Measurements from ENCODE around the gene BABAM2. TPM values are rescaled to one million over a fixed set of nuclear protein-coding genes. Genes with fewer than 3 reads are reported as not detected.
"Not testable (repeated sequence)": the region's sequence is repeated elsewhere in the genome, so short reads cannot be mapped to it uniquely, and the experiment has no call there.

BABAM2 gene
- total RNA-seq, 1 donor from 2014 or later: 35.3 TPM

DNA sequence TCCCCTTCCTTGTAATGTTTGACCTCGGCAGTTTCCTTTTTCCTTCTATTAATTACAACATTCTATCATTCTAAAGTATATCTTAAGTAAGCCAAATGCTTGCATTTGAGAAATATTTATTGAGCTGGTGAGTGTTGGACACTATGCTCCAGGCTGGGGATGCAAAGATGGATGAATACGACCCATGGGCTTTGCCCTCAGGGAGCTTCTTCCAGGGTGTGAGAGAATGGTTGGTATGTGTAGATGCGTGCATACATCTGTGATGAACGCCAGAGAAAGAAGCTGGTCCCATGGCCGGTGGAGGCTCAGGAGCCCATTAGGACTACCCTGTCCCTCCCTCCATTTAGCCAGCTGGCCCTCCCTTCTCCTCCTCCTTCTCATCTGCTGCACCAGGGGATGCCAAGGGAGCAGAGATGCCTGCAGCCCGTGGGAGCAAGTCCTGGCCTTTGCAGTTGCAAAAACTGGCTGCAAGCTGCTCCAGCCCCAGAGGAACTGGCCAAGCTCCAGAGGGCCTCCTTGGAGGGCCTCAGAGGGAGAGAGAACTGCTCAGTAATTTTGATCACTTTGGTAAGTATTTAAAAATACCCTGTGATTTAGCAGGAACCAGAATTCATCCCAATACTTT, 436.5 kb downstream of the BABAM2 start:
- TF ChIP-seq, protein P1, sequence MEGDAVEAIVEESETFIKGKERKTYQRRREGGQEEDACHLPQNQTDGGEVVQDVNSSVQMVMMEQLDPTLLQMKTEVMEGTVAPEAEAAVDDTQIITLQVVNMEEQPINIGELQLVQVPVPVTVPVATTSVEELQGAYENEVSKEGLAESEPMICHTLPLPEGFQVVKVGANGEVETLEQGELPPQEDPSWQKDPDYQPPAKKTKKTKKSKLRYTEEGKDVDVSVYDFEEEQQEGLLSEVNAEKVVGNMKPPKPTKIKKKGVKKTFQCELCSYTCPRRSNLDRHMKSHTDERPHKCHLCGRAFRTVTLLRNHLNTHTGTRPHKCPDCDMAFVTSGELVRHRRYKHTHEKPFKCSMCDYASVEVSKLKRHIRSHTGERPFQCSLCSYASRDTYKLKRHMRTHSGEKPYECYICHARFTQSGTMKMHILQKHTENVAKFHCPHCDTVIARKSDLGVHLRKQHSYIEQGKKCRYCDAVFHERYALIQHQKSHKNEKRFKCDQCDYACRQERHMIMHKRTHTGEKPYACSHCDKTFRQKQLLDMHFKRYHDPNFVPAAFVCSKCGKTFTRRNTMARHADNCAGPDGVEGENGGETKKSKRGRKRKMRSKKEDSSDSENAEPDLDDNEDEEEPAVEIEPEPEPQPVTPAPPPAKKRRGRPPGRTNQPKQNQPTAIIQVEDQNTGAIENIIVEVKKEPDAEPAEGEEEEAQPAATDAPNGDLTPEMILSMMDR (IDR thresholded peaks at IDR 0.05; ENCODE audit: insufficient read depth, low read length, poor library complexity, severe bottlenecking): no peak
- Histone ChIP-seq H3K4me3 (ENCODE audit: low read depth, low read length) (no peak overlapping the region), H3K27me3 (ENCODE audit: control insufficient read depth, insufficient read depth, low read length) (no peaks in the 10 kb centered on the region), H3K36me3 (ENCODE audit: control insufficient read depth, insufficient read depth, low read length) (no peaks in the 10 kb centered on the region)
- DNase-seq (ENCODE audit: low read depth): no peak

DNA sequence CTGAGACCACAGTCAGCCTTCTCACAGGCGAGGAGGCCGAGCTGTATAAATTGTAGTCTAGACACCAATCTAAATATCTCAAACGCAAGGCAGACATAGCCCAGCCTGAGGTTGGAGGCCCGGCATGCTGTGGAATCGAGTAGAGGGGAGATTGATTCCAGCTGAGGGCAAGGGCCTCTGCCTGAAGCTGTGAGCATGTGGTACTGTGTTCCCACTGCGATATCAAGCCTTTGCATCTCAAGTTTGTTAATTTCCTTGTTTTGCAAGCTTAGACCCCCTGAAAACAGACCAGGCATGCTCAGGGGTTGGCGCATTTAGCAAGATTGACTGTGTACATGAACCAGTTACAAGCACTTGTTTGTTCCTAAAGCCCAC, 437.0 kb downstream of the BABAM2 start:
- Histone ChIP-seq H3K27me3 (ENCODE audit: control insufficient read depth, insufficient read depth, low read length) (no peaks in the 10 kb centered on the region), H3K4me3 (ENCODE audit: low read depth, low read length) (no peak overlapping the region), H3K36me3 (ENCODE audit: control insufficient read depth, insufficient read depth, low read length) (no peaks in the 10 kb centered on the region)
- DNase-seq (ENCODE audit: low read depth): no peak
- TF ChIP-seq, protein P1 (IDR thresholded peaks at IDR 0.05; ENCODE audit: insufficient read depth, low read length, poor library complexity, severe bottlenecking): no peak

- DNase-seq (ENCODE audit: low read depth): no peak
- H3K4me3 ChIP-seq (ENCODE audit: low read depth, low read length): no peak overlapping the region
- H3K27me3 ChIP-seq (ENCODE audit: control insufficient read depth, insufficient read depth, low read length): no peaks in the 10 kb centered on the region
- no peaks in the 10 kb centered on the region for H3K36me3 ChIP-seq (ENCODE audit: control insufficient read depth, insufficient read depth, low read length)
- TF ChIP-seq, protein P1 (IDR thresholded peaks at IDR 0.05; ENCODE audit: insufficient read depth, low read length, poor library complexity, severe bottlenecking): no peak
Observed at GRCh38 chr2:28327956-28328922, 437.7 kb downstream of the BABAM2 start.

DNA sequence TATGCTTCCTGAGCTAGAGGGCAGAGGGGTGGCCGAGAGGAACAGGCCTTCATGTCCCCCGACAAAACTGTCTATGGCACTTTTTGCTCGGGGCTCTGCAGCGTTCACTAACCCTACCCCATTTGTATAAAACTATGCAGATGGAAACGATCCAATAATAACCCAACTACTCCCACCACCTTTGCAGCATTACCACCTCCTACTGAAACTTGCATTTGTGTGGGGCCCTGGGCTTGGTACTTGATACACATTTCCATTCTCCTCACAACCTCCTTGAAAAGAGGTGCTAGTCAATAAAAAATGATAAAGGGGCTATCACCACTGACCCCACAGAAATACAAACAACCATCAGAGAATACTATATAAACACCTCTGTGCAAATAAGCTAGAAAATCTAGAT, 438.7 kb downstream of the BABAM2 start:
- Histone ChIP-seq H3K36me3 (ENCODE audit: control insufficient read depth, insufficient read depth, low read length) (no peaks in the 10 kb centered on the region), H3K27me3 (ENCODE audit: control insufficient read depth, insufficient read depth, low read length) (no peaks in the 10 kb centered on the region), H3K4me3 (ENCODE audit: low read depth, low read length) (no peak overlapping the region)
- TF ChIP-seq, protein P1 (IDR thresholded peaks at IDR 0.05; ENCODE audit: insufficient read depth, low read length, poor library complexity, severe bottlenecking): no peak
- no peak for DNase-seq (ENCODE audit: low read depth)

- H3K4me3 ChIP-seq (ENCODE audit: low read depth, low read length); H3K27me3 ChIP-seq (ENCODE audit: control insufficient read depth, insufficient read depth, low read length); DNase-seq (ENCODE audit: low read depth); H3K36me3 ChIP-seq (ENCODE audit: control insufficient read depth, insufficient read depth, low read length): not testable (repeated sequence)
Observed at GRCh38 chr2:28330722-28331121, 440.2 kb downstream of the BABAM2 start.

GRCh38 chr2:28331797-28332196, 441.3 kb downstream of the BABAM2 start:
- H3K36me3 ChIP-seq (ENCODE audit: control insufficient read depth, insufficient read depth, low read length); DNase-seq (ENCODE audit: low read depth); H3K27me3 ChIP-seq (ENCODE audit: control insufficient read depth, insufficient read depth, low read length); H3K4me3 ChIP-seq (ENCODE audit: low read depth, low read length): not testable (repeated sequence)
